ENCODE measurements around the gene CDH4.

CDH4 gene

DNA sequence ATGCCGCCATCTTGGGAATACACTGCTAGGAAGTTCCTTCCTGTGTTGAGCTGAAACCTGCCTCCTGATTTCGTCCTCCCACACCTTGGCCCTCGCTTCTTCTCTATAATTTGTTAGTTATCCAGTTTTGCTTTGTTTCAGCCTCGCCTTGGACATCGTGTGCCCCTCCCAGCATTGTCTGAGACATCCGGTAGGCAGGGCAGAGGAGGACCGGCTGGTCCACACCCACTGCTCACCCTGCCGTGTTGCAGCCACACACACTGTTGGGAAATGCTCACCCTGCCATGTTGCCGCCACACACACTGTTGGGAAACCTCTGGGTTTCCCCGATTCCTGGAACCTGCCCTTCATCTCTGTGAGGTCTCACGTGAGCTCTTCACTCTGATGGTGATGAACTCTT lies 105.1 kb downstream of the CDH4 start:
- DNase-seq (ENCODE audit: low read depth), result no peak

DNA sequence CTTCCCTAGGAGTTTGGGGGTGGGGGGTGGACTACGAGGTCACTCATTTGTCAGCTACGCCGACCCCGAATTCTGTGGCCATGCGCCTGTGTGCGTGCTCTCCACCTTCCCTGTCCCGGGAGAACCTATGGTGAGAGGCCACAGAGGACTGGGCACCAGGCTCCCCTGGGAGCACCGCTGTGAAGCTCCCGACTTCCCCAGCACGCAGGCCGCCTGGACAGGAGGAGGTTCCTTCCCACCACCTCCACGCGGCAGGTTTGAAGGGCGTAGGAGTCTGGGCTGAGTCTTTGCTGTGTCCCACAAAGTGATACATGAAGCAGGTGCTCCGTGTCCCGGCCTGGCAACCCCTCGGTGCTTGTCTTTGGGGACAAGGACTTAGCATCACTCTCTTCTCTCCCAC lies 107.2 kb downstream of the CDH4 start:
- no peak for DNase-seq (ENCODE audit: low read depth)

DNA sequence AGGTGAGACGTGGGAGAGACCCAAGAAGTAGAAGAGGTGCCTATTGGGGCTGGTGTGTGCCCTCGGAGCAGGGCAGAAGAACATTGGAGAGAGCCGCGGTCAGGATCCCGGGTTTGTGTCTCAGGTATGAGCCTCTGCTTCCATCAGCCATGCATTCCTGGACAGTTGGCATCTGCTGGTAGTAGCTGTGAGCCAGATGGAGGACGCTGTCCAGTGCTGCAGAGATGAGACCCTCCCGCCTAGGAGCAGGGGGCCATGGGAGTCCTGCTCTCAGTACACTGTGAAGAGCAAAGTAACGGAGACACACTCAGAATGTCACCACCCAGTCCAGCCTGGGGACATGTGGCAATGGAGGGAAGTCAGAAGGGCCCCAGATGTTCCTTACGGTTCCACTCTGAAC lies 108.2 kb downstream of the CDH4 start:
- no peak for DNase-seq (ENCODE audit: low read depth)

- no peak for DNase-seq (ENCODE audit: low read depth)
Observed at GRCh38 chr20:61360940-61361339, 108.9 kb downstream of the CDH4 start.

DNA sequence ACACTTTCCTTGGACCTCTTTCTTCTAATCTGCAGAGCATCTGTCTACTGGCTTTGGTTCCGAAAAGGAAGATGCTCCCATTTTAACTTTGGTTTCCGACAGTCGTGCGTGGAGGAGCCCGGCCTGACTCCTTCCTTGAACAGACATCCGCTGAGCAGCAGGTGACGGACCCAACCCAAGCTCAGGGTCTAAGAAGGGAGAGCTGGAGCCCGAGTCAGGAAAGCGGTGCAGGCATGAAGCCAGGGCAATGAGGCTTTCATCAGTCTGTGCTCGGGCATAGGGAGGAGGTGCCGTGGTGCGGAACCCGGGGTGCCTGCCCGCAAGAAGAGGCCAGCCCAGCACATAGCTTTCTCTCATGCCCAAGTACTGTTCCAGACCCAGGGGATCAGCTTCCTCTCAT lies 109.4 kb downstream of the CDH4 start:
- no peak for DNase-seq (ENCODE audit: low read depth)

DNA sequence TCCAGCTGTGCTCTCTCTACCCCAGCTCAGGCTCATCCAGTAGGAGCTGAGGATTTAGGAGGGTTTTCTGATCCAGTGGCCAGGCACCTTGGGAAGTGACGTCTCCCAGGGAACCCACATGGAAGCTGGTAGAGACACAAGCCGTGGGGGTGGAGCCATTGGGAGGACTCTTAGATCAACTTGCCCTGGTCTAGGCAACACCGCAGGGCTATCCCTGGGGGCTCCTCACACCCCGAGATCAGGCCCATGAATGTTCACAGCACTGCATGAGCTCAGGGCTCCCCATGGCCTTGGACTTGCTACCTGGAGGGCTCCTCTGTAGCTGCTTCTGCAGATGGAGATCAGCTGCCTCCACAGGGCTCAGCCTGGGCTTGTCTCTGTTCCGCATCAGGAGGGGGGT lies 112.1 kb downstream of the CDH4 start:
- DNase-seq (ENCODE audit: low read depth), result no peak

GRCh38 chr20:61366914-61367313 lies 114.9 kb downstream of the CDH4 start:
- DNase-seq (ENCODE audit: low read depth), result no peak

DNA sequence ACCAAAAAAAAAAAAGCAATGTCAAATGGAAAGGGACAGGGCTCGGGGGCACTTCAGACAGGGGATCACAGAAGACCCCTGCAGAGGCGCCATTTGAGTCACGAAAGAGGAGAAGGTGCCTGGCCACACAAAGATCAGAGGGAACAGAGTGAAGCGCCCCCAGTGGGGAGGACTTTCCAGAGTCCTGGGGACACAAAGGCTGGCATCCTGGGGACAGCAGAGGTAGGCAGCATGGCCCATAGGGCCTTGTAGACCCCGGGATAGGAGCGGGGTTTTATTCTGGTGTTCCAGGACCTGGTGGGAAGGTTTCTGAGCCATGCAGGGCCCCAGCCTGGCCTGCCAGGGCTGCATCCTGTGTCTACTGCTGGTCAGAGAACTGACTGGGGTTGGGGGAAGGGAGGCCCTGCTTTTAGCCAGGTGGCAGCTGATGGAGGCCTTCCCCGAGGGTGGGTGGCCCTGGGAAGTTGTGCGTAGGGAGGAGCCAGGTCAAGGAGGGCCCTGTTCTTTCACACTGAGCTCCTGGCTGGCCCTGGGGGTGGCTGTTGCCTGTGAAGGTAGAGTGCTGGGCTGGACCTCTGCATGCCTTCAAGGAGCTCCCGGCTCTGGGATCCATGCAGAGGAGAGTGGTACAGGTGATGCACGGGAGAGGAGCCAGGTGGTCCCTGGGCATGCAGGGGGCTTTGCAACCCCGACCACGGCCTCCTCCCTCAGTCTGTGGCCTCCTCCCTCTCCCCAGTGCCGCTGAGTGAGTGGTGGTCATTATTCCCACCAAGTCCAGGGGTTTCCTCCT lies 117.9 kb downstream of the CDH4 start:
- DNase-seq (ENCODE audit: low read depth), result no peak

GRCh38 chr20:61370841-61371303 lies 118.8 kb downstream of the CDH4 start:
- no peak for DNase-seq (ENCODE audit: low read depth)

DNA sequence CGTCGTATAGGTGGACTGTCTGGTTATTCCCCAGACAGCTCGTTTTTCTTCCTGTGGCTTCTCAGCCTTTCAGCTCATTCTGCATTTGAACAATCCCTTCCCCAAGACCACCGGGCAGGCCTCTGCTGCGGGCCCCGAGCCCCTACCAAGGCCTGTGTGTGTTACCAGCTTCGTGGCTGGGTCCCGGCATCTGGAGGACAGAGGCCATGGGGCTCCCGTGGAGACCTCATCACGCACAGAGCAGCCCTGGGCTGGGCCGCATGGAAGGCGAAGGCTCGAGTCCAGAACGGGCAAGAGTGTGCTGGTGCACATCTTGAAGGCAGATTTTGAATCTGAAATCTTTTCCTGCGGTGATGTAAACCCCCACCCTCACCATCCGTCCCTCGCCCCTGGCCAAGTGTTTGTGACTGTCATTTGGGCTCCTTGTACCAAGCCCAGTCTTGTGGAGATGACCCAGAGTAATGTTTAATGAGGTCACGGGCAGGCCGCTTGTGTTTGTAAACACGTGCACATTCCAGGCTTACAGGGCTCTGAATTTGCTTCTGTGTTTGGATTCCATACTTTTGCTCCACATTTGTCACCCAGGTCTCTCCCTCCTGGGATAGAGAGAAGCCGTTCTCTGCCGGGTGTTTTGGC lies 119.6 kb downstream of the CDH4 start:
- DNase-seq (ENCODE audit: low read depth), result no peak

DNA sequence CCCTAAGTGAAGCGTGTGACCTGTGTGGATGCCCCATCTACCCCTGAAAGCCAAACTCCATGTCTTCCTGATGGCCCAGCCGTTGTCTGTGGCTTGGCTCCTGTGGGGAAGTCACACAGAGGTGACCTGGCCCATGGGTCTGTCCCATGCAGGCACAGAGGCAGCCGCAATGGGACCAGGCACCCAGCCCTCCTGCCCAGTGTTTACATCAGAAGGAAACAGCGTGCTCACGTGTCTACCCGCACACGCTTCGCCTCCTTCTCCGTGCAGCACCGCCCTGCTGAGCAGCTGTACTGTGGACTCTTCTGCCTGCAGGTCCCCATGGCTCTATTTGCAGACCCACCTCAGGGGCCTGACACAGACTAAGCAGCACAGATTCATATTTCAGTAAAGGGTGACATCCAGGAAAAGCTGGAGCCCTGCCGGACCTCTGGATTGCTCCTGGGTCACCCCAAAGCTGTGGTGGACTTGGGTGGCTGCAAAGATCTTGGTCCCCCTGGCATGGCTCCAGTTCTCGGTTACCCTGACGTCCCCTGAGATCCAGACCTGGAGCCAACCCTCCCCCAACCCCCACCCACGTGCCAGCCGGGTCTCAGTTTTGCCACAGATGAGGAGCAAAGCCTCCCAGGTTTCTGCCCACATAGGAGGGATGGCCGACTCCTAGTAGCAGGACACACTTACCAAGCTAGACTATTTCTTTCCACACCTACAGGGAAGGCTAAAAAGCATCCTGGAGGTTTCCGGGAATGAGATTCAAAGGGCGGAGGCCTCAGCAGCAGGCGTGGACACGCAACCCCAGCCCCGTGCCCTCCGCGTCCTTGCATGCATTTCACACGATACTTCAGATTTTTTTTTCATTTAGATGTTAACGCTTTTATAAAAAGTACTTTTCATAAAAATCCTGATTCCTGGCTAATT lies 120.3 kb downstream of the CDH4 start:
- no peak for DNase-seq (ENCODE audit: low read depth)

DNA sequence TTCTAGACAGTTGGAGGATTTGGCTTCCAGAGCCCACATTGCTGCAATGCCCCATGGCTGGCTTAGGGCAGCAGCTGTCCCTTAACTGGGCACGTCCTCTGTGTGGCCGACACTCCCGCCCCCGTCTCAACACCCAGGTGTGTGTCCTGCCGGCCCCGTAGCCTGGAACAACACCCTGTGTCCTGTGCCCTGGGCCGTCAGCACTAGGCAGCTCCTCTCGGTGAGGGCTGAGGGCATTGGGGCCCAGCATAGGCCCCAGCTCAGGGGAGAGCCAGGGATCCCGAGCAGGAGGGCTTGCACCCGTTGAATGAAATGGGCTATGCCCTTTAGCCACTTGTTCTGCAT lies 121.0 kb downstream of the CDH4 start:
- no peak for DNase-seq (ENCODE audit: low read depth)

- no peak for DNase-seq (ENCODE audit: low read depth)
Observed at GRCh38 chr20:61373956-61374545, 122.0 kb downstream of the CDH4 start.

DNA sequence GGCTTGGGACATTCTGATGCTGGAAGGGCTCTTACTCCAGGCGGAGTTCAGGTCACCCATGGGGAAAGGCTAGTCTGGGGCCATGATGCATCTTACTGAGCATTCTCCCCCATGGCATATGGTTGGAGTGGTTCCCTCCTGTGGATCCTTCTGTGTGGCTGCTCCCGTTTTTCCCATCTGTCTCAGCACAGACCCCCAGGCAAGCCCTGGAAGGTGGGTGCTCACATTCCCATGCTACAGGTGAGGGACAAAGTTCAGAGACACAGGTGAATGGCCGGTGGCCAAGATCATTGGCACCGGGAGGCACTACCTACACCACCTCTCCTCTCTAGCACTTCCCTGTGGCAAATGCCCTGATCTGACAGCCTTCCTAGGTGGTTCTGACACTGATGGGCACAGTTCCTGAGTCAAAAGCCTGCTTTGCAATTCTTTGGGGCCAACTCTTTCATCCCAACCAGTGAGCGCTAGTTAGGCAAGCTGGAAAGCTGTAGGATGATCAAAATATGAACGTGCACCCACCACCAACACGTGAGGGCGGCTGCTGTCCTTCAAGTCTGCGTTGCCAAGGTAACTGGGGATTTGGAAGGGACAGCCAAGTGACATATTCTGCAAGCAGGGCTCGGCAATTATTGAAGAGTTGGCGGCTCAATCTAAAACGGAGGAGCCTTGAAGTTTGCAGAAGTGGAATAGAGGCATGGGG lies 124.6 kb downstream of the CDH4 start:
- DNase-seq (ENCODE audit: low read depth), result no peak

GRCh38 chr20:61378694-61379355 lies 126.8 kb downstream of the CDH4 start:
- no peak for DNase-seq (ENCODE audit: low read depth)

DNA sequence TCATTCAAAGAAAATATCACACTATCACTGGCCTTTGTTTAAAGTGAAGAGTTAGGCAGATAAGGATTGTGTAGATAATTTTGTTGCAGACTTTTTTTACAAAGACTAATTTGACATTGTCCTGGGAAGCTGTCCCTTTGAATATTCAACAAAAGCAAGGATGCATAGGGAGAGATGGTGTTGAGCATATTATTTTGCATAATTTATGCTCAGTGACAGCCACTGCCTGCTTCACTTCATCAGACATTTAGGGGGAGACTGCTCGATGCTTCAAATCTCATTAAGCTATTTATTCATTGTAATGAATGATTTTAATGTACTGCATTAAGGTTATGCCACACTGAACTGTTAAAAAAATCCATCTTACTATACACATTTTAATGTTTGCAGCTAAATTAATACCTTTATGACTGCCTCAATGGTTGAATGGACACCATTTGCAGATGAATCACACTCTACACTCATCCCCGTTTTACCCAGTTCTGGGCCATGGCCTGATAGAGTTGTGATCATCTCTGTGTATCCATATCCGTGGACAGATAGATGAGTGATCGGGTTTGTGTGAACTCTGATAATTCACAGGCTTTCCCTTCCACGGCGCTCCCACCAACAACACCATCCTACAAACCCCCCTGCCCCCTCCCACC lies 128.0 kb downstream of the CDH4 start:
- DNase-seq (ENCODE audit: low read depth), result no peak

DNA sequence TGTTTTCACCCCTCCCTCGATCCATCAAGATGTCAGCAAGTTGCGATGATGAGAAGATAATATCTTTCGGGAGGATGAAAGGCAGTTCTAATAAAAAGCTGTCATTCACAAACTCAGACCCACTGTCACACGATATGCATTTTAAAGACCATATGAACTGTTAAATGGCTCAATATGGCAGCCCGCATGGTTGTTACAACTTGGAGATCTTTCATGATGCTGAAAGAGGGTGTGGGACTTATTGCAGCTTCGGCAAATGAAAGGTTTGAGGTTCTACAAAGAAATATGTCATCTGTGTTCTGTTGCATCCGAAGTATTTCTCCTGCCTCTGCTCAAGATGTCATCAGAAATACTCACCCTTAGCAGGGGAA lies 128.5 kb downstream of the CDH4 start:
- DNase-seq (ENCODE audit: low read depth), result no peak

GRCh38 chr20:61382194-61382593 lies 130.1 kb downstream of the CDH4 start:
- no peak for DNase-seq (ENCODE audit: low read depth)

GRCh38 chr20:61385296-61385695 lies 133.2 kb downstream of the CDH4 start:
- no peak for DNase-seq (ENCODE audit: low read depth)

- DNase-seq (ENCODE audit: low read depth), result no peak
Observed at GRCh38 chr20:61385731-61386130, 133.7 kb downstream of the CDH4 start.

Measured in activated T-cell treated with anti-CD3 and anti-CD28 coated beads for 48 hours (primary cell).